NCI-H1105 treated with DMSO at 0.1 percent for 48 hours (cell line): ENCODE measurements around the gene RALGAPB.

Experiments used
- DNase-seq: peaks from one replicate; lab custom pipeline; 2025; lab: John Stamatoyannopoulos, UW

RALGAPB gene

DNA sequence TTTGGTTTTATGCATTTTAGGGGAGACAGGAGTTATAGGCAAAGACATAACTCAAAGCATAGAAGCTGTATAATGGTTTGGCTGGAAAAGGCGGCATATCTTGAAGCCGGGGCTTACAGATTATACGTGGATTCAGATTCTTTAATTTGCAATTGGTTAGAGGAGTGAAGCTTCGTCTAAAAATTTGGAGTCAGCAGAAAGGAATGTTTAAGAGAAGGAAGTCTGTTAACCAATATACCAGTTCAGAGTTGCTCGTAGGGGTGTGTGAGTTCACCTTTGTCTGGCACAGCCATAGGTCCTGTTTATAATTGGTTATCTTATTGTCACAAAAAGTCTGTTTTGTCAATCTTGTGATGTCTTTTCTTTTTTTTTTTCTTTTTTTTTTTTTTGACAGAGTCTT lies 137.9 kb downstream of the RALGAPB start:
- DNase-seq, result no peak

- no peak for DNase-seq
Measured at GRCh38 chr20:38612751-38613515, 140.3 kb downstream of the RALGAPB start.

- no peak for DNase-seq
Measured at GRCh38 chr20:38615283-38615682, 142.6 kb downstream of the RALGAPB start.

DNA sequence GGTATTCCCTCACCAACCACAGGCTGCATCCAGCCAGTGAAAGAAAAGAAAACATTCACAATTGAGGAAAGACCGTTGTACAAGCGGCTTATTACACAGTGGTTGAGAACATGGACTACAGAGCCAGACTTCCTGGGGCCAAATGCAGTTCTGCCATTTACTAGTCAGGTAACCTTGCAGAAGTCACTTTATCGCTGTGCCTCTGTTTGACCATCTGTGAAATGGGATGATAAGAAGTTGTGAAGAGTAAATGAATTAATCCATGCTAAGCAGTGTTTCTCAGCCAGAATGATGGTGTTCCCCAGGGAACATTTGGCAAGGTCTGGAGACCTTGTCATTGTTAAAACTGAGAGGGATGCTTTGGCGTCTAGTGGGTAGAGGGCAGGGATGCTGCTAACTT lies 143.8 kb downstream of the RALGAPB start:
- DNase-seq, result no peak

DNA sequence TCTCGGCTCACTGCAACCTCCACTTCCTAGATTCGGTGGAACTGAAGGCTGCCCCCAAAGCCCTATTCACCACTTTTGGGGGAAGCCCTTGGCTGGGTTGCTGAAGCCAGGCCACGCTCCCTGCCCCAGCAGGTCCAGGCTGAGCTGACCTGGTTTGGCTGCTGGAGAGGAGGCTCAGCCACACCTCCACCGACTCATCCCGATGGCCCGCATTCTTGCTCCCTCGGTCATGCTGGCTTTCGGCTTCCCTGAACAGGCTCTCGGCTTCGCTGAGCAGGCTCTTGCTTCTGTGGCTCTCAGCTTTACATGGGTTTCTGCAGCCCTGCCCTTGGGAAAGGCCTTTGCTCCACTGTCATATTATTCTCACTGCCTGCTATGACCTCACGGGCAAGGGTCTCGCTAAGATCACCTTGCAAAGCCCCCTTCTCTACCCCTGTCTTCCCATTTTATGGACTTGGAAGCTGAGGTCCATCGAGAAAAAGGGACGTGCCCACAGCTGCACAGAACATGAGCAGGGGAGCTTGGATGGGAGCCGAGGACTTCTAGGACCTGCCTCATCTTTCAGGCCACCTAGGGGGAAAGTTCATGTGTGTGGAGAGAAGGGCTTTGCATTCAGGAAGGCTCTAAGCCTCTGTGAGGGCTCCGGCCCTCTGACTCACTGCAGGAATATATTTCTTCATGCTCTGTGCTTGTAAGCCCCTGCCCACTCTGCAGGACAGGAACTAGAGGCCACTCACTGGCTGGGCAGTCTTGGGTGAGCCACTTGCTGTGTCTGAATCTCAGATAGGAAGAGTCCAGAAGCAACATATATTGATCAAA lies 144.6 kb downstream of the RALGAPB start:
- DNase-seq, result no peak

GRCh38 chr20:38617830-38618196 lies 145.2 kb downstream of the RALGAPB start:
- DNase-seq, result no peak

- DNase-seq, result no peak
Measured at GRCh38 chr20:38620441-38620840, 147.8 kb downstream of the RALGAPB start.

DNA sequence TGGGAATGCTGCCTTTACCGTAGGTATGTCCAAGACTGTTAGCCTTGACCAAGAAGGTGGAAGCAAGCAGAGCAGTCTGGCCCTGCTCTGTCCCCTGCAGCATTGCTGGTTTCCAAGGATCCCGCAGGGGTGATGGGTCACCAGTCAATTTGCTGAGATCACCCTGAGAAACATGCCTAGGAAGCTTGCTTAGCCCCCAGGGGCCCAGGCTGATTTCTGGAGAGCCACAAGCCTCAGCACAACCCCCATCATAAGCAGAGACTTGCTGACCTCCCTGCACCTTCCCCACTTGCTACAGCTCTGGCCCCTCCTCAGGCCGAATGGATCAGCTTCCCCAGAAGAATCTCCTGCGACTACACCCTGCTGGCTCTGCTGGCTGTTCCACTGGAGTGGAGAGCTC lies 150.4 kb downstream of the RALGAPB start:
- DNase-seq, result no peak

GRCh38 chr20:38624084-38624483 lies 151.4 kb downstream of the RALGAPB start:
- DNase-seq, result no peak

- no peak for DNase-seq
Measured at GRCh38 chr20:38625896-38626295, 153.3 kb downstream of the RALGAPB start.

GRCh38 chr20:38626921-38627659 lies 154.4 kb downstream of the RALGAPB start:
- no peak for DNase-seq
